NT2/D1 (cell line): ENCODE results near the gene ZNF593.

ENCODE experiments used
- DNase-seq: peaks from one replicate; pipeline ENCODE4 v3.0.0-alpha.2; 2011; ENCODE audit warnings: low read depth, low spot score
- H3K27me3 ChIP-seq: 2 replicates; pipeline ENCODE4 v1.6.0; 2011; ENCODE audit warnings: mild to moderate bottlenecking; ENCODE audit not compliant: insufficient read length, insufficient read depth
- H3K36me3 ChIP-seq: 2 replicates; pipeline ENCODE4 v1.6.1; 2011; ENCODE audit warnings: mild to moderate bottlenecking, low read length, mixed read lengths; ENCODE audit not compliant: insufficient read depth, insufficient read length
- H3K4me1 ChIP-seq: 2 replicates; pipeline ENCODE4 v1.5.1; 2011; ENCODE audit not compliant: insufficient read depth, insufficient read length
- H3K4me3 ChIP-seq: 2 replicates; pipeline ENCODE4 v1.5.1; 2011; ENCODE audit warnings: low read depth; ENCODE audit not compliant: insufficient read length
- H3K9ac ChIP-seq: 2 replicates; pipeline ENCODE4 v1.6.0; 2011; ENCODE audit warnings: low read depth; ENCODE audit not compliant: insufficient read length
- H3K9me3 ChIP-seq: 2 replicates; pipeline ENCODE4 v1.5.1; 2011; ENCODE audit warnings: mild to moderate bottlenecking, low read length; ENCODE audit not compliant: insufficient read depth
- SUZ12 ChIP-seq: IDR thresholded peaks from 2 replicates; pipeline ENCODE4 v1.6.1; 2011; ENCODE audit not compliant: insufficient read length, insufficient read depth; ENCODE audit errors: extremely low read depth
- YY1 ChIP-seq: IDR thresholded peaks from 2 replicates; pipeline ENCODE4 v1.6.1; 2011; ENCODE audit not compliant: insufficient read length, insufficient read depth
- ZNF274 ChIP-seq: IDR thresholded peaks from 2 replicates; pipeline ENCODE4 v1.6.1; 2011; ENCODE audit warnings: mild to moderate bottlenecking, low read depth, low read length

Gene ZNF593

GRCh38 chr1:26203642-26204318 lies 34.1 kb downstream of the ZNF593 start:
- Histone ChIP-seq H3K4me1 (peaks cover 5% of the 10 kb centered on the region), H3K27me3 (peaks cover 20% of the 10 kb centered on the region), H3K9me3 (no peaks in the 10 kb centered on the region), H3K4me3 (no peak overlapping the region), H3K36me3 (no peaks in the 10 kb centered on the region), H3K9ac (peak overlapping the region; percentile 11)
- no peak for TF ChIP-seq YY1
- no peak for TF ChIP-seq ZNF274
- no peak for TF ChIP-seq SUZ12
- DNase-seq: no peak

DNA sequence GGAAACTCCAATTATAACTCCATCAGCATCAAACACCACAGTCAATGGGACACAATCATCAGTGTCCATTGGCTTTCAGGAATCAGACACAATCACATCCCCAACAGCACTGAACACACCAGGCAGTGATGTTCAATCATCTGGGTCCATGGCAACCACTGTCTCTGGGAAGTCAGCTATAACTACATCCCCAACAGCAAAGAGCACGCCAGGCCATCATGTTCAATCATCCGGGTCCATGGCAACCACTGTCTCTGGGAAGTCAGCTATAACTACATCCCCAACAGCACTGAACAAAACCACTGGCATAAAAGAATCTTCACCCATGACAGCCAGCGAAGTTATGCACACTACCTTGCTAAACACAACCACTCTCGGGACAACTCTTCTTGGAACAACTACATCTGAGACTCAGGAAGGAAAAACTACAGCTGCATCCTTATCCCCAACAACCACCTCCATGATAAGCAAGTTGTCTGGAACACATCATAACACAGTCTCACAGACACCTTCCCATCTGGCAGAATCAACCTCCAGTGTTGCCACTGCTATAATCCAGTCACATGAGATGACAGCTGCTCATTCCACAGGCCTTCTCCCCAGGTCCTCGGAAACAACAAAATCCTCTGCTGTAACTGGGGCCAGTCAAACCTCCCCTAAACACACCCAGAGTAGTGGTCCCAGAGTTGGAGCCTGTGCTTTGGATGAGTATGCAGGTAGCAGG lies 40.6 kb downstream of the ZNF593 start:
- Histone ChIP-seq H3K4me1 (peaks cover 2% of the 10 kb centered on the region), H3K36me3 (no peaks in the 10 kb centered on the region), H3K27me3 (peaks cover 19% of the 10 kb centered on the region), H3K4me3 (no peak overlapping the region), H3K9me3 (no peaks in the 10 kb centered on the region), H3K9ac (no peak overlapping the region)
- no peak for TF ChIP-seq SUZ12
- no peak for TF ChIP-seq YY1
- no peak for TF ChIP-seq ZNF274
- DNase-seq: no peak

DNA sequence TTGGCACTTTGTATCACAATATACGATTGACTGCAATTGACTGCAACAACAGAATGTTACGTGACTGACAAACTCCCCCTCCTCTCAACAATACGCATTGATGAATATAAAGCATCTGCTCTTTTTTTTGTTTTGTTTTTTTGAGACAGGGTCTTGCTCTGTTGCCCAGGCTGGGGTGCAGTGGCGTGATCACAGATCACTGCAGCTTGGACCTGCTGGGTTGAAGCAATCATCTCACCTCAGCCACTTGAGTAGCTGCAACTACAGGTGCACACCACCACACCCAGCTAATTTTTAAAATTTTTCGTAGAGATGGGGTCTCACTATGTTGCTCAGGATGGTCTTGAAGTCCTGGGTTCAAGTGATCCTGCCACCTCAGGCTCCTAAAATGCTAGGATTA lies 43.0 kb downstream of the ZNF593 start:
- TF ChIP-seq YY1 (no peak), ZNF274 (no peak), SUZ12 (no peak)
- Histone ChIP-seq H3K9me3 (no peaks in the 10 kb centered on the region), H3K36me3 (no peaks in the 10 kb centered on the region), H3K4me3 (no peak overlapping the region), H3K9ac (no peak overlapping the region), H3K27me3 (peaks cover 39% of the 10 kb centered on the region), H3K4me1 (peaks cover 2% of the 10 kb centered on the region)
- DNase-seq: no peak

DNA sequence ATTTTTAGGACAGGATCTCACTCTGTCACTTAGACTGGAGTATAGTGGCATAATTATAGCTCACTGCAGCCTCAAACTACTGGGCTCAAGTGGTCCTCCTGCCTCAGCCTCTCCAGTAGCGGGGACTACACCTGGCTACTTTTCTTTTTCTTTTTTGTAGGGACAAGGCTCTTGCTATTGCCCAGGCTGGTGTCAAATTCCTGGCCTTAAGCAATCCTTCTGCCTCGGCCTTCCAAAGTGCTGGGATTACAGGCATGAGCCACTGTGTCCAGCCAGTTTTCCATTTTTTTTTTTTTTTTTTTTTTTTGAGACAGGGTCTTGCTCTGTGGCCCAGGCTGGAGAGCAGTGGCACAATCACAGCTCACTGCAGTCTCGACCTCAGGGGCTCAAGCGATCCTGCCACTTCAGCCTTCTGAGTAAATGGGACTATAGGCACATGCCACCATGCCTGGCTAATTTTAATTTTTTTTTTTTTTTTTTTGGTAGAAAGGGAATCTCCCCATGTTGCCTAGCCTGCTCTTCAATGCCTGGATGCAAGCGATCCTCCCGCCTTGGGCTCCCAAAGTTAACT lies 43.7 kb downstream of the ZNF593 start:
- Histone ChIP-seq H3K4me1 (peaks cover 2% of the 10 kb centered on the region), H3K36me3 (no peaks in the 10 kb centered on the region), H3K9ac (no peak overlapping the region), H3K9me3 (no peaks in the 10 kb centered on the region), H3K27me3 (peaks cover 46% of the 10 kb centered on the region), H3K4me3 (no peak overlapping the region)
- DNase-seq: no peak
- TF ChIP-seq SUZ12: no peak
- no peak for TF ChIP-seq YY1
- TF ChIP-seq ZNF274: no peak

GRCh38 chr1:26215246-26215645 lies 45.5 kb downstream of the ZNF593 start:
- DNase-seq: no peak
- no peak overlapping the region for H3K4me3 ChIP-seq
- peaks cover 5% of the 10 kb centered on the region for H3K4me1 ChIP-seq
- TF ChIP-seq SUZ12: no peak
- no peak for TF ChIP-seq YY1
- no peak for TF ChIP-seq ZNF274
- no peaks in the 10 kb centered on the region for H3K9me3 ChIP-seq
- no peak overlapping the region for H3K9ac ChIP-seq
- peaks cover 57% of the 10 kb centered on the region for H3K27me3 ChIP-seq
- no peaks in the 10 kb centered on the region for H3K36me3 ChIP-seq

DNA sequence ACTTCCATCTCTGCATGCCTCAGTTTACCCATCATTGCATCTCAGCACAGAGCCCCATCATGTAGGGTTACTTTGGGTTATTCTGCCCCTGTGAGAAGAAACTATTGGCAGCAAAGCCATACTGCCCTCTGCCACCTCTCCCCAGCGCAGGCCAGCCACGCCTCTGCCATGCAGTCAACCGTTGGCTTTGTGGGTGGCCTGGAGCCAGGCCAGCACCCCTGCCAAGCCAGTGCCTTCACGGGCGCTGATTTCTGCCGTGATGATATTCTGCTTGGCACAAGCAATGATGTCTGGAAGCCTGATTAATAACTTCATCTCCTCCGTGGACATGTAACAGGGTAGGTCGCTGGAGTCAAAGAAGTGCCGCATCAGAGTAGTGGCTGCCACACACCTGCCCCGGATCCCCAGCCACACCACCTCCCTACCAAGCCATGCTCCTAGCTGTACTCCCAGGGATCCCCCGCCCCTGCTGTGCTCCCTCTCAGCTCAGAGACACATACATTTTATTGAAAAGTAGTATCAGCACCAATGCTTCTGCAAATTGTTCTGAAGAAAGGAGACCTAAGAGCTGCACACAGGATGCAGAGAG lies 49.3 kb downstream of the ZNF593 start:
- no peak for DNase-seq
- Histone ChIP-seq H3K4me1 (peaks cover 11% of the 10 kb centered on the region), H3K9ac (no peak overlapping the region), H3K4me3 (no peak overlapping the region), H3K27me3 (peaks cover 86% of the 10 kb centered on the region), H3K36me3 (no peaks in the 10 kb centered on the region), H3K9me3 (no peaks in the 10 kb centered on the region)
- no peak for TF ChIP-seq SUZ12
- no peak for TF ChIP-seq YY1
- no peak for TF ChIP-seq ZNF274
